Measurements from ENCODE around the gene ARID3A.
A peak's percentile ranks its signal among the peaks of the same experiment; 100 is the strongest.

ARID3A gene

GRCh38 chr19:913080-913748 lies 12.6 kb upstream of the ARID3A start, which contains the start of gene R3HDM4:
TSS of gene R3HDM4 (minus strand) at chr19:913219. CDS start at chr19:913157, 62 bp downstream.
- DNase-seq: peak; percentile 86

GRCh38 chr19:916645-917322 lies 9.1 kb upstream of the ARID3A start:
- DNase-seq: no peak

- peak; percentile 83 for DNase-seq
Observed at GRCh38 chr19:917323-918151, 8.3 kb upstream of the ARID3A start, which contains the start of gene KISS1R. TSS of gene KISS1R (plus strand) at chr19:917333. CDS start at chr19:917503, 170 bp downstream.

GRCh38 chr19:918152-918437 lies 7.7 kb upstream of the ARID3A start:
- DNase-seq: no peak

GRCh38 chr19:918481-919198 lies 7.2 kb upstream of the ARID3A start:
- no peak for DNase-seq

- DNase-seq: peak; percentile 41
Observed at GRCh38 chr19:919199-920050, 6.4 kb upstream of the ARID3A start.

- peak; percentile 80 for DNase-seq
Observed at GRCh38 chr19:920051-920864, 5.6 kb upstream of the ARID3A start.

- DNase-seq: no peak
Observed at GRCh38 chr19:924553-925086, 1.2 kb upstream of the ARID3A start.

GRCh38 chr19:925087-925525 lies 729 bp upstream of the ARID3A start:
- DNase-seq: peak; percentile 56

GRCh38 chr19:926323-926588 lies 421 bp downstream of the ARID3A start:
- no peak for DNase-seq

GRCh38 chr19:926589-927350 lies 935 bp downstream of the ARID3A start:
- DNase-seq: no peak

GRCh38 chr19:927351-927779 lies 1.5 kb downstream of the ARID3A start:
- no peak for DNase-seq

- no peak for DNase-seq
Observed at GRCh38 chr19:927780-928401, 2.1 kb downstream of the ARID3A start.

GRCh38 chr19:928471-929202 lies 2.8 kb downstream of the ARID3A start:
- DNase-seq: no peak

GRCh38 chr19:929203-929890 lies 3.5 kb downstream of the ARID3A start:
- no peak for DNase-seq

- no peak for DNase-seq
Observed at GRCh38 chr19:929891-930258, 4.0 kb downstream of the ARID3A start.

- no peak for DNase-seq
Observed at GRCh38 chr19:931860-932647, 6.2 kb downstream of the ARID3A start.

Data from CD4-positive, alpha-beta T cell treated with Interleukin-15 for 1 hour (primary cell).